HEK293T (cell line): Measurements from ENCODE around the gene TBC1D16.

ENCODE experiments used
- BHLHE40 ChIP-seq: fragments of 450-650 bp; IDR thresholded peaks from 2 replicates; pipeline ENCODE4 v1.6.1; 2016; ENCODE audit warnings: mild to moderate bottlenecking, moderate library complexity, borderline replicate concordance
- CTBP1 ChIP-seq: fragments of 450-650 bp; IDR thresholded peaks from 2 replicates; pipeline ENCODE4 v1.6.1; 2016; ENCODE audit warnings: borderline replicate concordance
- ELF4 ChIP-seq: fragments of 450-650 bp; IDR thresholded peaks from 2 replicates; pipeline ENCODE4 v1.6.1; 2017; ENCODE audit warnings: antibody characterized with exemption
- FOXA1 ChIP-seq: fragments of 450-650 bp; IDR thresholded peaks from 2 replicates; pipeline ENCODE4 v1.6.1; 2016; ENCODE audit warnings: mild to moderate bottlenecking
- FOXK2 ChIP-seq: fragments of 450-650 bp; IDR thresholded peaks from 2 replicates; pipeline ENCODE4 v1.6.1; 2016; ENCODE audit warnings: mild to moderate bottlenecking
- FOXM1 ChIP-seq: fragments of 450-650 bp; IDR thresholded peaks from 2 replicates; pipeline ENCODE4 v1.6.1; 2017; ENCODE audit warnings: mild to moderate bottlenecking, borderline replicate concordance
- HDGF ChIP-seq: fragments of 450-650 bp; IDR thresholded peaks from 2 replicates; pipeline ENCODE4 v1.6.1; 2017; ENCODE audit warnings: antibody characterized with exemption, borderline replicate concordance
- LEF1 ChIP-seq: fragments of 450-650 bp; IDR thresholded peaks from 2 replicates; pipeline ENCODE4 v1.6.1; 2017; ENCODE audit warnings: mild to moderate bottlenecking, borderline replicate concordance
- NFRKB ChIP-seq: fragments of 450-650 bp; IDR thresholded peaks from 2 replicates; pipeline ENCODE4 v1.6.1; 2016; ENCODE audit warnings: mild to moderate bottlenecking, moderate library complexity
- SP1 ChIP-seq: fragments of 450-650 bp; IDR thresholded peaks from 2 replicates; pipeline ENCODE4 v1.6.1; 2017
- SUZ12 ChIP-seq: fragments of 450-650 bp; IDR thresholded peaks from 2 replicates; pipeline ENCODE4 v1.6.1; 2016; ENCODE audit warnings: mild to moderate bottlenecking
- TARDBP ChIP-seq: fragments of 450-650 bp; IDR thresholded peaks from 2 replicates; pipeline ENCODE4 v1.6.1; 2016
- ZNF384 ChIP-seq: fragments of 450-650 bp; IDR thresholded peaks from 2 replicates; pipeline ENCODE4 v1.6.1; 2016

- no peak for TF ChIP-seq SP1
- no peak for TF ChIP-seq FOXA1
- no peak for TF ChIP-seq FOXK2
- TF ChIP-seq SUZ12, result no peak
- no peak for TF ChIP-seq ZNF384
- TF ChIP-seq FOXM1, result no peak
- TF ChIP-seq ELF4, result no peak
- no peak for TF ChIP-seq LEF1
- TF ChIP-seq NFRKB, result no peak
- TF ChIP-seq TARDBP, result no peak
- TF ChIP-seq BHLHE40, result no peak
- TF ChIP-seq CTBP1, result no peak
- TF ChIP-seq HDGF, result no peak
These were observed 45.9 kb upstream of the TBC1D16 start for GRCh38 chr17:80081596-80081995.
